HCT116 (cell line): ENCODE data around the gene IGFBP2.

Experiments used
- CEBPB ChIP-seq: IDR thresholded peaks from 2 replicates; pipeline ENCODE4 v1.6.1; 2012; ENCODE audit warnings: low read depth
- ELF1 ChIP-seq: IDR thresholded peaks from 2 replicates; pipeline ENCODE4 v1.6.1; 2012; ENCODE audit warnings: low read depth, borderline replicate concordance
- EZH2 ChIP-seq: fragments of 200-600 bp; sonication (generic); IDR thresholded peaks from 2 replicates; pipeline ENCODE4 v1.6.1; 2017; ENCODE audit warnings: antibody characterized with exemption, mixed run types
- JUND ChIP-seq: IDR thresholded peaks from 2 replicates; pipeline ENCODE4 v1.6.1; 2012
- POLR2A ChIP-seq: IDR thresholded peaks from 2 replicates; pipeline ENCODE4 v1.7.0; 2011; ENCODE audit warnings: borderline replicate concordance; ENCODE audit not compliant: insufficient read depth, insufficient read length; ENCODE audit errors: extremely low read depth
- SIN3A ChIP-seq: IDR thresholded peaks from 2 replicates; pipeline ENCODE4 v1.6.1; 2012; ENCODE audit warnings: low read depth
- ZNF274 ChIP-seq: fragments of 200-500 bp; sonication (Bioruptor generic); IDR thresholded peaks from 2 replicates; pipeline ENCODE4 v1.6.1; 2014; ENCODE audit warnings: mild to moderate bottlenecking, low read depth, low read length, inconsistent platforms
- TF ChIP-seq, protein P1 (sequence below): IDR thresholded peaks from 2 replicates; pipeline ENCODE4 v1.6.1; 2011; ENCODE audit warnings: mild to moderate bottlenecking, low read length, moderate library complexity; ENCODE audit not compliant: insufficient replicate concordance; ENCODE audit errors: extremely low read depth
- TF ChIP-seq, protein P2 (sequence below), 3 experiments: fragments of 200-600 bp in 1 of 3; sonication (generic) in 1 of 3; IDR thresholded peaks in 2 of 3; conservative IDR thresholded peaks in 1 of 3; 2 replicates each; pipeline ENCODE4 v1.5.1; 2012 to 2017; ENCODE audit warnings: low read depth in 2 of 3, low read length in 2 of 3, antibody characterized with exemption in 1 of 3, borderline replicate concordance in 1 of 3, control low read depth in 1 of 3, mild to moderate bottlenecking in 1 of 3, mixed read lengths in 1 of 3, mixed run types in 1 of 3, moderate library complexity in 1 of 3; ENCODE audit not compliant: insufficient read depth in 1 of 3

DNA sequence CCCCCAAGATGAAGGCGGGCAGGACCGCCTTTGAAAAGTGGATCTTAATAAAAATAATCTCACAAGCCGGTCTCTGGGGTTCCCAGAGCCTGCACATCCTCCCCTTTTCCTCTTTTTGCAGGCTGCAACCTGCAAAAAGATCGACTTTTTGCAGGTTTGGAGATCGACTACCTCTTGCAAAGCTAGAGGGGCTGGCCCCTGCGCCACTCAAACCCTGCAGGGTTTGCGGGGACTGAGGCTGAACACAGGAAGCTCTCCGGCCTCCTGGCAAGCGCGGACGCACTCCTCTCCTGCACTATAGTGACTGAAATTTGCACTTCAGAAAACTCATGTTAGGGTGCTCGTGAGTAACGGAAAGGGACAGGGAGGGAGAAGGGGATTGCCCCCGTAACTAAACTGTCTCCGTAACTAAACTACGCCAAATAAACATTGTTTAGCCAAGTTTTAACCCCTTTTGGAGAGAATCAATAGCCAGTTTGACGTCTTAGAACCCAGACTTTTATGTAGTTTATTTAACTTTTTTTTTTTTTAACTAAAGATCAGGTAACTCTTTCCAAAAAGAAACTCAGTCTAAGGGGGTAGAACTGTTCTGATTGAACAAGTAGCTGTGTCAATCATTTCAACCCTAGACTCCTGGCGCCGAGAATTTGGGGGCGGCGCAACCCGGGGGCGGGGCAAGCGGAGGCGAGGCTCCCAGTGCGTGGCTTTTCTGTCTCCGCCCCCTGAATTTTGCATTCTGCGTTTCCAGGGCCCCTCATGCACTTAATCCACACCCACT lies 59.6 kb downstream of the IGFBP2 start:
- TF ChIP-seq POLR2A (no peak), ZNF274 (no peak), JUND (no peak), EZH2 (no peak), CEBPB (no peak), SIN3A (0 out of 2 replicates have a peak, but pooled peaks have one; percentile 35), ELF1 (no peak)
- TF ChIP-seq, protein P1, sequence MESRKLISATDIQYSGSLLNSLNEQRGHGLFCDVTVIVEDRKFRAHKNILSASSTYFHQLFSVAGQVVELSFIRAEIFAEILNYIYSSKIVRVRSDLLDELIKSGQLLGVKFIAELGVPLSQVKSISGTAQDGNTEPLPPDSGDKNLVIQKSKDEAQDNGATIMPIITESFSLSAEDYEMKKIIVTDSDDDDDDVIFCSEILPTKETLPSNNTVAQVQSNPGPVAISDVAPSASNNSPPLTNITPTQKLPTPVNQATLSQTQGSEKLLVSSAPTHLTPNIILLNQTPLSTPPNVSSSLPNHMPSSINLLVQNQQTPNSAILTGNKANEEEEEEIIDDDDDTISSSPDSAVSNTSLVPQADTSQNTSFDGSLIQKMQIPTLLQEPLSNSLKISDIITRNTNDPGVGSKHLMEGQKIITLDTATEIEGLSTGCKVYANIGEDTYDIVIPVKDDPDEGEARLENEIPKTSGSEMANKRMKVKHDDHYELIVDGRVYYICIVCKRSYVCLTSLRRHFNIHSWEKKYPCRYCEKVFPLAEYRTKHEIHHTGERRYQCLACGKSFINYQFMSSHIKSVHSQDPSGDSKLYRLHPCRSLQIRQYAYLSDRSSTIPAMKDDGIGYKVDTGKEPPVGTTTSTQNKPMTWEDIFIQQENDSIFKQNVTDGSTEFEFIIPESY, result no peak
- TF ChIP-seq, protein P2, sequence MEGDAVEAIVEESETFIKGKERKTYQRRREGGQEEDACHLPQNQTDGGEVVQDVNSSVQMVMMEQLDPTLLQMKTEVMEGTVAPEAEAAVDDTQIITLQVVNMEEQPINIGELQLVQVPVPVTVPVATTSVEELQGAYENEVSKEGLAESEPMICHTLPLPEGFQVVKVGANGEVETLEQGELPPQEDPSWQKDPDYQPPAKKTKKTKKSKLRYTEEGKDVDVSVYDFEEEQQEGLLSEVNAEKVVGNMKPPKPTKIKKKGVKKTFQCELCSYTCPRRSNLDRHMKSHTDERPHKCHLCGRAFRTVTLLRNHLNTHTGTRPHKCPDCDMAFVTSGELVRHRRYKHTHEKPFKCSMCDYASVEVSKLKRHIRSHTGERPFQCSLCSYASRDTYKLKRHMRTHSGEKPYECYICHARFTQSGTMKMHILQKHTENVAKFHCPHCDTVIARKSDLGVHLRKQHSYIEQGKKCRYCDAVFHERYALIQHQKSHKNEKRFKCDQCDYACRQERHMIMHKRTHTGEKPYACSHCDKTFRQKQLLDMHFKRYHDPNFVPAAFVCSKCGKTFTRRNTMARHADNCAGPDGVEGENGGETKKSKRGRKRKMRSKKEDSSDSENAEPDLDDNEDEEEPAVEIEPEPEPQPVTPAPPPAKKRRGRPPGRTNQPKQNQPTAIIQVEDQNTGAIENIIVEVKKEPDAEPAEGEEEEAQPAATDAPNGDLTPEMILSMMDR (IDR thresholded peaks at IDR 0.05 in 2 of 3, conservative IDR thresholded peaks at IDR 0.05 in 1 of 3; ENCODE audit: borderline replicate concordance in 1 of 3, insufficient read depth in 1 of 3, low read depth in 2 of 3, low read length in 2 of 3), result no peak
